PC-3 (cell line): ENCODE data around the gene KRTAP10-11. TPM values are rescaled to one million over a fixed set of nuclear protein-coding genes. Genes with fewer than 3 reads are reported as not detected.

Experiments used
- ATAC-seq: fragments of 200-7000 bp; cut with Tn5 transposase; 2 replicates; pipeline ENCODE4 v1.9.1; 2020; ENCODE audit warnings: mild to moderate bottlenecking, moderate library complexity
- BruUV-seq: library from RNA; stranded (reverse); fragments of 400-500 nt; replicated peaks from 2 replicates; lab custom pipeline; 2021; lab: Mats Ljungman, UMichigan
- CTCF ChIA-PET: fragments of 300-600 bp; sonication (Branson Sonifier 250); formaldehyde crosslinking; loops from one replicate; lab custom pipeline; 2022; ENCODE audit warnings: antibody characterized with exemption; lab: Charles Lee
- POLR2A ChIA-PET: fragments of 300-600 bp; sonication (Branson Sonifier 250); formaldehyde crosslinking; loops from one replicate; lab custom pipeline; 2022; ENCODE audit warnings: antibody characterized with exemption; ENCODE audit not compliant: unreplicated experiment; lab: Charles Lee
- DNase-seq: peaks from one replicate; pipeline ENCODE4 v3.0.0-alpha.2; 2015
- H2AFZ ChIP-seq: fragments of 300-600 bp; sonication (generic); 2 replicates; pipeline ENCODE4 v1.6.0; 2016; ENCODE audit warnings: antibody characterized with exemption, low read length
- H3F3A ChIP-seq: fragments of 300-600 bp; sonication (generic); one replicate; pipeline ENCODE4 v1.6.0; 2017; ENCODE audit warnings: antibody characterized with exemption, low read length, control low read depth, mild to moderate bottlenecking; ENCODE audit not compliant: unreplicated experiment
- H3K27ac ChIP-seq: fragments of 300-600 bp; sonication (generic); 2 replicates; pipeline ENCODE4 v1.5.1; 2016; ENCODE audit warnings: mild to moderate bottlenecking, low read length
- H3K27me3 ChIP-seq: fragments of 300-600 bp; sonication (generic); 2 replicates; pipeline ENCODE4 v1.6.1; 2016; ENCODE audit warnings: low read length, mixed read lengths
- H3K36me3 ChIP-seq: fragments of 300-600 bp; sonication (generic); 2 replicates; pipeline ENCODE4 v1.6.1; 2016; ENCODE audit warnings: low read depth, mixed run types, low read length, mixed read lengths
- H3K4me1 ChIP-seq: fragments of 300-600 bp; sonication (generic); 2 replicates; pipeline ENCODE4 v1.5.1; 2016; ENCODE audit warnings: low read length; ENCODE audit not compliant: insufficient read depth
- H3K4me2 ChIP-seq: fragments of 300-600 bp; sonication (generic); 2 replicates; pipeline ENCODE4 v1.6.0; 2016; ENCODE audit warnings: low read length
- H3K4me3 ChIP-seq: fragments of 300-600 bp; sonication (generic); 2 replicates; pipeline ENCODE4 v1.5.1; 2016; ENCODE audit warnings: mild to moderate bottlenecking, low read length, mixed read lengths
- H3K79me2 ChIP-seq: fragments of 300-600 bp; sonication (generic); 2 replicates; pipeline ENCODE4 v1.6.1; 2017; ENCODE audit warnings: low read length, mixed read lengths
- H3K9ac ChIP-seq: fragments of 300-600 bp; sonication (generic); 2 replicates; pipeline ENCODE4 v1.6.0; 2016; ENCODE audit warnings: mild to moderate bottlenecking, low read length
- H3K9me2 ChIP-seq: fragments of 300-600 bp; sonication (generic); replicated peaks from 2 replicates; pipeline ENCODE4 v1.6.1; 2016; ENCODE audit warnings: mixed run types, low read length, mixed read lengths
- H3K9me3 ChIP-seq: fragments of 300-600 bp; sonication (generic); 2 replicates; pipeline ENCODE4 v1.6.1; 2016; ENCODE audit warnings: low read length, mixed read lengths
- H4K20me1 ChIP-seq: fragments of 300-600 bp; sonication (generic); 2 replicates; pipeline ENCODE4 v1.6.1; 2016; ENCODE audit warnings: low read length, mixed read lengths
- CTCF ChIP-seq: fragments of 300-600 bp; sonication (generic); conservative IDR thresholded peaks from 2 replicates; pipeline ENCODE4 v1.5.1; 2017; ENCODE audit warnings: antibody characterized with exemption, low read depth, mild to moderate bottlenecking, low read length
- EZH2 ChIP-seq: fragments of 300-600 bp; sonication (generic); IDR thresholded peaks from one replicate; pipeline ENCODE4 v1.6.1; 2017; ENCODE audit warnings: antibody characterized with exemption, mild to moderate bottlenecking, low read length; ENCODE audit not compliant: unreplicated experiment
- EZH2phosphoT487 ChIP-seq: fragments of 300-600 bp; sonication (generic); IDR thresholded peaks from 2 replicates; pipeline ENCODE4 v1.6.1; 2018; ENCODE audit warnings: mild to moderate bottlenecking, antibody characterized with exemption, low read length, borderline replicate concordance
- intact Hi-C: fragments of 100-400 bp; cut with micrococcal nuclease; formaldehyde crosslinking; loops from 2 replicates; pipeline ENCODE4 v1.9.0; 2023
- total RNA-seq: library from RNA; depleted of rRNA; stranded (reverse); fragments of >200 nt; gene quantifications from 2 replicates; pipeline ENCODE4 v1.2.3, GENCODE V29; 2014

Gene KRTAP10-11
- total RNA-seq, 1 experiment from 2014 or later: not detected

DNA sequence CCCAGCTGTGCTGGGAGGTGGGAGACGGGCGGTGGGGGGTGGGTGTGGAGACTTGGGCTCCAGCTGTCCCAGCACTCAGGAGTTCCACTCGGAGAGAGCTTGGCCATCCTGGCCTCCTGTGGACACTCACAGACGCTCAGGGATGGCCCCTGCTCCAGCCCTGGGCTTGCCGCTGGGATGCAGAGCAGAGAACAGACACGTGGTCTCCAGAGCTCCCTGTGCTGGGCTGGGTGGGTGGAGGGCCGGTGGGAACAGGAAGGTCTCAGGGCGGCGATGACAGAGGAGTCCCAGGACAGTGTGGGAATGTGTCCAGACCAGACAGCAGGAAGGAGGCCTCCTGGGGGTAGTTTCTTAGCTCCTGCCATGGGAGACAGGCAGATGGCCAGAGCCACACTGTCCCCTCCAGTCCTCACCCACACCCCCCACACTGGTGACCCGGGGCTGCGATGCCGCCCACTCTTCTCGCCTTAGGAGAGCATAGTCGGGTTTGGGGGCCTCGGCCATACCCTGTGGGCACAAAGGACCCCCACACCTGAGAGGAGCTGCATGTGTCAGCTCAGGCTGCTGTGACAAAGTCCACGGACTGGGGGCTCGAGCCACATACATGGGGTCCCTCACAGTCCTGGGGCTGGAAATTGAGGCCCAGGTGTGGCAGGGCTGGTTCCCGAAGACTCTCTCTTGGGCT lies 17.4 kb upstream of the KRTAP10-11 start:
- Histone ChIP-seq H3K9ac (no peak overlapping the region), H2AFZ (no peak overlapping the region), H3K79me2 (no peaks in the 10 kb centered on the region), H3K27ac (no peak overlapping the region), H3F3A (no peaks in the 10 kb centered on the region), H4K20me1 (no peaks in the 10 kb centered on the region), H3K4me3 (no peak overlapping the region), H3K9me3 (0 out of 2 replicates have a peak, but pooled peaks cover 7% of the 10 kb centered on the region), H3K27me3 (no peaks in the 10 kb centered on the region), H3K4me1 (no peaks in the 10 kb centered on the region), H3K4me2 (no peak overlapping the region), H3K9me2 (no peaks in the 10 kb centered on the region), H3K36me3 (no peaks in the 10 kb centered on the region)
- POLR2A ChIA-PET: no interaction called here
- CTCF ChIA-PET: no interaction called here
- ATAC-seq: no peak
- intact Hi-C loops: no loop called here
- TF ChIP-seq EZH2phosphoT487: no peak
- no peak for TF ChIP-seq EZH2
- TF ChIP-seq CTCF: no peak
- no peak for DNase-seq
- BruUV-seq: no TSS peak

- Histone ChIP-seq H3K79me2 (no peaks in the 10 kb centered on the region), H3K9me3 (0 out of 2 replicates have a peak, but pooled peaks cover 7% of the 10 kb centered on the region), H3K36me3 (no peaks in the 10 kb centered on the region), H3K4me1 (no peaks in the 10 kb centered on the region), H3K27ac (no peak overlapping the region), H3K4me3 (no peak overlapping the region), H3K27me3 (no peaks in the 10 kb centered on the region), H3F3A (no peaks in the 10 kb centered on the region), H2AFZ (no peak overlapping the region), H3K4me2 (no peak overlapping the region), H3K9me2 (no peaks in the 10 kb centered on the region), H3K9ac (no peak overlapping the region), H4K20me1 (no peaks in the 10 kb centered on the region)
- ChIA-PET POLR2A (interaction anchor here (0.6 kb wide), 1 partner anchor 112 kb away, joined by 4 read pairs; no protein-coding TSS in a partner anchor), CTCF (no interaction called here)
- no peak for DNase-seq
- BruUV-seq: no TSS peak
- ATAC-seq: no peak
- TF ChIP-seq EZH2: no peak
- no peak for TF ChIP-seq EZH2phosphoT487
- TF ChIP-seq CTCF: no peak
- intact Hi-C loops: no loop called here
These were observed 15.8 kb upstream of the KRTAP10-11 start for GRCh38 chr21:44630440-44630839.

DNA sequence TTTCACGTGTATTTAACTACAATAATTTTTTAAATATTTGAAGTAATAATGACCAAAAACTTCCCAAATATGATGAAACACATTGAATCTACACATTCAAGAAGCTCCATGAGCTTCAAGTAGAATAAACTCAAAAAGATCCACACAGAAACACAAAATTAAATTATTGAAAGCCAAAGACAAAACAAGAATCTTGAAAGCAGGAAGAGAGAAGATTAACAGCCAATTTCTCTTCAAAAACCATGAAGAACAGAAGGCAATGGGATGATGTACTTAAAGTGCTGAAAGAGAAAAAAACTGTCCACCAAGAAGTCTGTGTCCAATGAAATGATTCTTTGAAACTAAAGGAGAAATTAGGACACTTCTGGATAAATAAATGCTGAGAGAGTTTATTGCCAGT lies 14.1 kb upstream of the KRTAP10-11 start:
- intact Hi-C loops: no loop called here
- Histone ChIP-seq H3K9me3 (0 out of 2 replicates have a peak, but pooled peaks cover 7% of the 10 kb centered on the region), H3K4me2 (no peak overlapping the region), H3K79me2 (no peaks in the 10 kb centered on the region), H3K9ac (no peak overlapping the region), H3K27ac (no peak overlapping the region), H2AFZ (no peak overlapping the region), H4K20me1 (no peaks in the 10 kb centered on the region), H3K9me2 (no peaks in the 10 kb centered on the region), H3K4me1 (no peaks in the 10 kb centered on the region), H3K36me3 (no peaks in the 10 kb centered on the region), H3K27me3 (no peaks in the 10 kb centered on the region), H3K4me3 (no peak overlapping the region), H3F3A (no peaks in the 10 kb centered on the region)
- TF ChIP-seq CTCF (no peak), EZH2 (no peak), EZH2phosphoT487 (no peak)
- CTCF ChIA-PET: no interaction called here
- no TSS peak for BruUV-seq
- no peak for ATAC-seq
- POLR2A ChIA-PET: no interaction called here
- no peak for DNase-seq
